HFFc6 (cell line): Measurements from ENCODE around the gene GLYAT. TPM values are rescaled to one million over a fixed set of nuclear protein-coding genes. Genes with fewer than 3 reads are reported as not detected.

Experiments used
- DNase-seq: peaks from one replicate; pipeline ENCODE4 v3.0.0-alpha.2; 2018
- H3K27ac Mint-ChIP-seq: 2 replicates; pipeline ENCODE4 v1.8.0; 2020; ENCODE audit warnings: mild to moderate bottlenecking, mixed read lengths
- H3K27me3 Mint-ChIP-seq: 2 replicates; pipeline ENCODE4 v1.8.0; 2021; ENCODE audit warnings: mild to moderate bottlenecking, moderate library complexity, mixed read lengths; ENCODE audit not compliant: insufficient read depth
- H3K36me3 Mint-ChIP-seq: 2 replicates; pipeline ENCODE4 v1.8.0; 2021; ENCODE audit warnings: low read depth, mixed read lengths
- H3K4me1 Mint-ChIP-seq: 2 replicates; pipeline ENCODE4 v1.8.0; 2020; ENCODE audit warnings: low read depth, mixed read lengths
- H3K4me3 Mint-ChIP-seq: 2 replicates; pipeline ENCODE4 v1.8.0; 2020; ENCODE audit warnings: mild to moderate bottlenecking, moderate library complexity, mixed read lengths
- H3K9me3 Mint-ChIP-seq: 2 replicates; pipeline ENCODE4 v1.8.0; 2020; ENCODE audit warnings: mild to moderate bottlenecking, mixed read lengths
- long read RNA-seq: library from polyadenylated mRNA; unstranded; transcript quantifications from one replicate; pipeline ENCODE4 v2.0.0, GENCODE V29; 2019
- total RNA-seq, 6 experiments: library from RNA; stranded (reverse); fragmentation: NEBNext Ultra II Directional; extraction: Animal tissue kit (Norgen Biotek cat#: 25700); gene quantifications; 2 replicates in 1 of 6; 3 replicates in 5 of 6; pipeline ENCODE4 v1.2.3, GENCODE V29; 2021
- TF ChIP-seq, protein P1 (sequence below): fragments of 200-600 bp; sonication (generic); IDR thresholded peaks from 2 replicates; pipeline ENCODE4 v1.5.0; 2021; ENCODE audit warnings: antibody characterized with exemption, mild to moderate bottlenecking

Gene GLYAT, protein sequence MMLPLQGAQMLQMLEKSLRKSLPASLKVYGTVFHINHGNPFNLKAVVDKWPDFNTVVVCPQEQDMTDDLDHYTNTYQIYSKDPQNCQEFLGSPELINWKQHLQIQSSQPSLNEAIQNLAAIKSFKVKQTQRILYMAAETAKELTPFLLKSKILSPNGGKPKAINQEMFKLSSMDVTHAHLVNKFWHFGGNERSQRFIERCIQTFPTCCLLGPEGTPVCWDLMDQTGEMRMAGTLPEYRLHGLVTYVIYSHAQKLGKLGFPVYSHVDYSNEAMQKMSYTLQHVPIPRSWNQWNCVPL
- total RNA-seq: not detected
- long read RNA-seq: 0 reads

DNA sequence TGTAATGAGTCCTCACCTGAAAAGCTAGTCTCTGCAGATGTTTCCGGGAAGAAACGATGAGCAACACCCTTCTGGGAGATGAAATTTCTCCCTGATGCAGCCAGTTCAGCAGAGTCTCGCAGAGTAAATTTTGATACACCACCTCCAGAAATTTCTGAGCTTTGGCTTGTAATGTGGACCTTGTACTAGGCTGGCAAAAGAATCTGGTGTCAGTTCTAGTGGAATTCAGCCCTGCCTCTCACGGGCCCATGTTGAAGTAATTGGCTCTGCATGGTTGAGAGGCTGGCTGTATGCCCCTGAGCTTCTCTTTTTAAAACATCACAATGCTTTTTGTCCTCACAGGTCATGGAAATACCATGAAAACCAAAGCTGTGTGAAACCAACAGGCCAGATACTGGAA, at the start of gene GLYAT:
Gene GLYAT, minus strand, starts transcription at position 125 of the 400 bp plus-strand sequence. CDS start 7,447 bp downstream, outside the sequence.
- DNase-seq: no peak
- no peak within 1 kb of the TSS for H3K4me3 Mint-ChIP-seq
- no peak within 1 kb of the TSS for H3K27ac Mint-ChIP-seq
- H3K9me3 Mint-ChIP-seq: no peaks in the 10 kb centered on the region
- TF ChIP-seq, protein P1, sequence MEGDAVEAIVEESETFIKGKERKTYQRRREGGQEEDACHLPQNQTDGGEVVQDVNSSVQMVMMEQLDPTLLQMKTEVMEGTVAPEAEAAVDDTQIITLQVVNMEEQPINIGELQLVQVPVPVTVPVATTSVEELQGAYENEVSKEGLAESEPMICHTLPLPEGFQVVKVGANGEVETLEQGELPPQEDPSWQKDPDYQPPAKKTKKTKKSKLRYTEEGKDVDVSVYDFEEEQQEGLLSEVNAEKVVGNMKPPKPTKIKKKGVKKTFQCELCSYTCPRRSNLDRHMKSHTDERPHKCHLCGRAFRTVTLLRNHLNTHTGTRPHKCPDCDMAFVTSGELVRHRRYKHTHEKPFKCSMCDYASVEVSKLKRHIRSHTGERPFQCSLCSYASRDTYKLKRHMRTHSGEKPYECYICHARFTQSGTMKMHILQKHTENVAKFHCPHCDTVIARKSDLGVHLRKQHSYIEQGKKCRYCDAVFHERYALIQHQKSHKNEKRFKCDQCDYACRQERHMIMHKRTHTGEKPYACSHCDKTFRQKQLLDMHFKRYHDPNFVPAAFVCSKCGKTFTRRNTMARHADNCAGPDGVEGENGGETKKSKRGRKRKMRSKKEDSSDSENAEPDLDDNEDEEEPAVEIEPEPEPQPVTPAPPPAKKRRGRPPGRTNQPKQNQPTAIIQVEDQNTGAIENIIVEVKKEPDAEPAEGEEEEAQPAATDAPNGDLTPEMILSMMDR: no peak
- H3K27me3 Mint-ChIP-seq: peaks cover 5% of the 10 kb centered on the region; the same call in 1 of the 2 replicates
- no peaks in the 10 kb centered on the region for H3K4me1 Mint-ChIP-seq
- H3K36me3 Mint-ChIP-seq: no peaks in the 10 kb centered on the region

DNA sequence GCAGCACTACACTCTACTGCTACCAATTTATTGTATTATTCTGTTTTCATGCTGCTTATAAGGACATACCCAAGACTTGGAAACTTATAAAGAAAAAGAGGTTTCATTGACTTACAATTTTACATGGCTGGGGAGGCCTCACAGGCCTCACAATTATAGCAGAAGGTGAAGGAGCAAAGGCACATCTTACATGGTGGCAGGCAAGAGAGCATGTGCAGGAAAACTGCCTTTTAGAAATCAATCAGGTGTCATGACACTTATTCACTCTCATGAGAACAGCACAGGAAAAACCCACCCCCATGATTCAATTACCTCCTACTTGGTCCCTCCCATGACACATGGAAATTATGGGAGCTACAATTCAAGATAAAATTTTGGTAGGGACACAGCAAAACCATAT, 49.6 kb upstream of the GLYAT start:
- Mint-ChIP-seq H3K4me3 (no peak overlapping the region), H3K27me3 (no peaks in the 10 kb centered on the region), H3K9me3 (no peaks in the 10 kb centered on the region)

DNA sequence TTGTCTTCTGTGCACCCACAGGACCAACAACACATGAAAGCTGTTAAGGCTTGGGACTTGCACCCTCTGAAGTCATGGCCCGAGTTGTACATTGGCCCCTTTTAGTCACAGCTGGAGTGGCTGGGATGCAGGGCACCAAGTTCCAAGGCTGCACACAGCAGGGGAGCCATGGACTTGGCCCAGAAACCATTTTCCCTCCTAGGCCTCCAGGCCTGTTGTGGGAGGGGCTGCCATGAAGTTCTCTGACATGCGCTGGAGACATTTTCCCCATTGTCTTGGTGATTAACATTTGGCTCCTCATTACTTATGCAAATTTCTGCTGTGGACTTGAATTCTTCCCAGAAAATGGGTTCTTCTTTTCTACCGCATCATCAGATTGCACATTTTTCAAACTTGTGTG, 48.8 kb upstream of the GLYAT start:
- Mint-ChIP-seq H3K36me3 (no peaks in the 10 kb centered on the region), H3K27me3 (peaks cover 3% of the 10 kb centered on the region; the same call in 1 of the 2 replicates), H3K4me3 (no peak overlapping the region), H3K9me3 (no peaks in the 10 kb centered on the region), H3K4me1 (no peaks in the 10 kb centered on the region), H3K27ac (no peak overlapping the region)
- TF ChIP-seq, protein P1: no peak
- no peak for DNase-seq

More for the DNA sequence above, 49.6 kb upstream of the GLYAT start:
- H3K27ac Mint-ChIP-seq: no peak overlapping the region
- DNase-seq: no peak
- TF ChIP-seq, protein P1: no peak
- 0 out of 2 replicates have a peak, but pooled peaks cover 1% of the 10 kb centered on the region for H3K4me1 Mint-ChIP-seq
- H3K36me3 Mint-ChIP-seq: no peaks in the 10 kb centered on the region

DNA sequence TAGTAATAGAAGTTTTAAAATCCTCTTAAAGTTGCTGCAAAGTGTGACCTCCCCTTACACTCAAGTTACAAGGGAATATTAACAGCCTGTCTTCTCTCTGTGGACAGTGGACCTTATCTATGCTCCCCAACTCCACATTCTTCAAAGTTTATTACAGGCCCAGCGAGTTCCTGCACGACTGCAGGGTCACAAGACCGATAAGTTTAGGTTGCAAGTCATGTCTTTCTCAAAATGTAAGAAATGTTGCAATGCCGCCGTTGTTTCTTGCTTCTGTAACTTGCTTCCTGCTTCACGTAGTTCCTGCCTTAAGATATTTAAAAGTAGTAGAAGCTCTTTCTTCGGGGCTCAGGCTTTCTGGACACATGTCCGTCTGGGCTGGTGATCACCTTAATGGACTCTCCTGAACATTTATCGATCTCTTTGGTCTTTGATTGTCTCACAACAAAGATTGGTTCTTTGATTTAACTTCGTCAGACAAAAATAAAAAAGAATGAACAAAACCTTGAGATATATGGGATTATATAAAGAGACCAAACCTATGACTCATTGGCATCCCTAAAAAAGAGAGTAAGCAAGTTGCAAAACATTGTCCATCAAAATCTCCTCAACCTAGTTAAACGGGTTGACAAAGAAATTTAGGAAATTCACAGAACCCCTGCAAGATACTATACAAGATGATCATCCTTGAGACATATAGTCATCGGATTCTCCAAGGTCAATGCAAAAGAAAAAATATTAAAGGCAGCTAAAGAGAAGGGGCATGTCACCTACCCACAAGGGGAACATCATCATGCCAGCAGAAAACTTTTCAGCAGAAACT, 45.4 kb upstream of the GLYAT start:
- Mint-ChIP-seq H3K9me3 (no peaks in the 10 kb centered on the region), H3K4me3 (no peak overlapping the region), H3K27ac (no peak overlapping the region), H3K4me1 (no peaks in the 10 kb centered on the region), H3K36me3 (no peaks in the 10 kb centered on the region), H3K27me3 (peaks cover 8% of the 10 kb centered on the region)
- no peak for DNase-seq
- TF ChIP-seq, protein P1: no peak

DNA sequence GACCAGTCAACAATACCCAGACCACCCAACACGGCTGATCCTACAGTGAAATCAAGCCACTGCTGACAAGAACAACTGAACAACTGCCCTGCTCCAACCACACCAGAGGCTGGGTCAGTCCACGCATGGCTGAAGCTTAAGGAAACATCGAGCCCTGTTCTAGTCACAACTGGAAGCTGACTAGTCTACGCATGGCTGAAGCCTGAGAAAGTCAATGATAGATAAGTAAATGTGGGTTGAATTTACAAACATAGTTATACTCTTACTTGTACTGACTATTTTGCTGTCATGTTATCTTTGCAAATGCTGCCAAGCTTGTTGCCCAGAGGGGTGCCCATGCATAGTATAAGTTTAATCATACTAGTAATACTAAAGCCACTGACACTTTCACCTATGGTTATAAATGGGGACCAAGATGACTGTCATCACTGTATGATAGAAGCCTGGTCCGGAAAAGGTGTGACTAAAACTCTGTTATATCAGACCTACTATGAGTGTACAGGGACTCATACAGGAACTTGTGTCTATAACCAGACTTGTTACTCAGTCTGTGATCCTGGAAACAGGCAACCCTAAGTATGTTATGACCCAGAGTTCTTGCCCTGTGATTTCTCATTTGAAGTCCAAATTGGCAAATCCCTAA, 43.4 kb upstream of the GLYAT start:
- H3K4me1 Mint-ChIP-seq: peaks cover 13% of the 10 kb centered on the region
- no peaks in the 10 kb centered on the region for H3K36me3 Mint-ChIP-seq
- no peak overlapping the region for H3K4me3 Mint-ChIP-seq
- H3K9me3 Mint-ChIP-seq: no peaks in the 10 kb centered on the region
- DNase-seq: no peak
- no peak overlapping the region for H3K27ac Mint-ChIP-seq
- TF ChIP-seq, protein P1: no peak
- peaks cover 15% of the 10 kb centered on the region for H3K27me3 Mint-ChIP-seq
